Fibroblast of villous mesenchyme (primary cell): ENCODE data around the gene PTGFRN. TPM values are rescaled to one million over a fixed set of nuclear protein-coding genes. Genes with fewer than 3 reads are reported as not detected.

Source experiments
- DNase-seq: peaks from one replicate; pipeline ENCODE4 v3.0.0-alpha.2; 2010; ENCODE audit warnings: low read depth
- H3K4me3 ChIP-seq: 2 replicates; pipeline ENCODE4 v1.5.1; 2011; ENCODE audit warnings: low read depth, mild to moderate bottlenecking, low read length
- CTCF ChIP-seq: IDR thresholded peaks from 2 replicates; pipeline ENCODE4 v1.5.1; 2012; ENCODE audit warnings: low read depth, mild to moderate bottlenecking, low read length; ENCODE audit not compliant: insufficient read depth
- total RNA-seq: library from RNA; depleted of rRNA; stranded (reverse); fragments of >200 nt; gene quantifications from 2 replicates; pipeline ENCODE4 v1.2.3, GENCODE V29; 2012

The PTGFRN gene
- total RNA-seq, 1 donor, result 22.9 TPM

DNA sequence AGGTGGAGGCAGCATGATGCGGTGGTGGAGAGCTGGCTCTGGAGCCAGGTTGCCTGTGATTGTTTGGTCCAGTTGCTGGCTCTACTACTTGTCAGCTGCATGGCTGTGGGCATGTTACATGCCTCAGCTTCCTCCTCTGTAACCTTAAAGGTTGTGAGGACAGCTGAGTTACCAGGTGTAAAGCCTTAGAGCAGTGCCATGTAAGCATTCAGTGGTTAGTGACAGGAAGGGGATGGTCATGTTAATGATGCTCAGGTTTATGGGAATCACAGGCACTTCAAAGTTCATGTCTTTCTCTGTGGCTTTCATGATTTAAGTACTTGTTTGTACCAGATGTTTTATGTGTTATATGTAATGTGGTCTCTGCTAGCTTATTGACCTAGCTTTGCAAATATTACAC, 32.6 kb downstream of the PTGFRN start:
- TF ChIP-seq CTCF, result no peak

GRCh38 chr1:116943438-116943837, 33.7 kb downstream of the PTGFRN start:
- no peak overlapping the region for H3K4me3 ChIP-seq
- no peak for DNase-seq
- no peak for TF ChIP-seq CTCF

More for the DNA sequence above, 32.6 kb downstream of the PTGFRN start:
- no peak for DNase-seq
- H3K4me3 ChIP-seq, result no peak overlapping the region

- DNase-seq, result no peak
- TF ChIP-seq CTCF, result no peak
- no peak overlapping the region for H3K4me3 ChIP-seq
Measured at GRCh38 chr1:116944613-116945012, 34.9 kb downstream of the PTGFRN start.

DNA sequence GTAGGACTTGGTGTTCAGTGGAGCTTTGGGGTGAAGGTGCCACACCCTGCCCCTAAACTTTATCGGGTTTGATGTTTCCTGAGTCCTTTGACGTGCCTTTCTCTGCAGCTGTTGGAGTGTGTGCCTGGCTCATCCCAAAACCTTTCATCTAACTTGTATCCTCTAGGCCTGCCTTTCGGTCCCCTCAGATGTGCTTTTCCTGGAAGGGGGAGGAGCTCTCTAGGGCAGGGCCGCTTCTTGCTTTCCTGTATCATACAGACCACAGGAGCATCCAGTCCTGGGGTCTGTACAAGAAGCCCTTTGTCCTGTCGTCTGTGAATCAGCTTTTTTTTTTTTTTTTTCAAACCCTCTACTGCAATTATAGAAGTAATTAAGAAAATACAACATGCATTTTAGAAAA, 35.7 kb downstream of the PTGFRN start:
- no peak for DNase-seq
- TF ChIP-seq CTCF, result no peak
- H3K4me3 ChIP-seq, result no peak overlapping the region

DNA sequence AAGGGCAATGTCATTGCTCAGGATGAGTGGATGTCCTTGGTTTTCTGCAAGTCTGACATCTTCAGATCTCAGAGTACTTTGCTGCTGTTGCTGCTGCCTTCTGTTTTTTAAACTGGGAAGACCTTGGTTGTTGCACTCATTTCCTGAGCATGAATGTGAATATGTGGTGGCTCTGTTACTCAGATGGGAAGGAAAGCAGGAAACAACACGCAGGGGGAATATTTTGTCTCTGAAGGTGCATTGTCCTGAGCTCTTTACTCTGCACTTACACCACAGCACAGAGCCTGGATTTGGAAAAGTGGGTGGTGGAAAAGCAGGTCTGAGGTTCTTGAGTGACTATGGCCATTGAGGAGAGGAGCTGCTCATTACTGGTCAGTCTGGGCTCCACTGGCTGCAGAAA, 36.3 kb downstream of the PTGFRN start:
- TF ChIP-seq CTCF, result no peak
- no peak overlapping the region for H3K4me3 ChIP-seq
- no peak for DNase-seq

DNA sequence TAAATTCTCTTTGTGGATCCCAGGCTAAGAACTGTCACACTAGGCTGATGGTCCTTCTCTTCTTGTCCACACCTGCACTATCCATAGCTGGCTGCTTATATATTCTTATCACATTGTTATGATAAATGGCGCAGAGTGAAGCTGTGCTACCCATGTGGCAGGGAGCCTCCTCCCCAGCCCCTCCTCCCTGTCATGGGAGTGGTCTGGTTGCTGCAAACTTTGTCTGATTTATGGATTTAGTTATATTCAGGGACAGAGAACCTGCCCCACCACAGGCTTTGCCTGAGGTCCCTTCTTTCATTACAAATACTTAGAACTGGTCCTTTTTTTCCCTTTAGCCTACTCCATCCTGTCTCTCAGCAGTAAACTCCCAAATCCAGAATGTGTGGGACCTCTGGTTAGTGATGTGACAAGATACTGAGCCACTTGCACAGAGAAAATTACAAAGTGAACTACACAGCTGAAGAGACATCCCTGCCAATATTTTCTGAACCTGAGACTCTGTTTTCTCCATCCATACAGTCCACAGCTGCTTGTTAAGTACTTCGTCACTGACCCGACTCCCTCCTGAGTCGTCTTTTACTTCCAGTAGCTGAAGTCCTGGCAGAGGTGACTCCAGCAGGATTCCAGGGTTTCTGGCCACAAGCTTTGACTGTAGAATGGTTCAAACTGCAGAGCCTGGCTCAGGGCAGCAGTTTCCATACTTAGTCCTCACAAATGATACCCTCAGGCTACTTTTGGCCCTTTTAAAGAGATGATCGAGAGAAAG, 37.6 kb downstream of the PTGFRN start:
- no peak for TF ChIP-seq CTCF
- no peak for DNase-seq
- H3K4me3 ChIP-seq, result no peak overlapping the region

GRCh38 chr1:116948046-116948445, 38.3 kb downstream of the PTGFRN start:
- no peak overlapping the region for H3K4me3 ChIP-seq
- no peak for DNase-seq
- no peak for TF ChIP-seq CTCF
